A673 (cell line): Measurements from ENCODE around the gene FBLN1. TPM values are rescaled to one million over a fixed set of nuclear protein-coding genes. Genes with fewer than 3 reads are reported as not detected.

Experiments used
- BruUV-seq: library from RNA; stranded (reverse); fragments of 400-500 nt; replicated peaks from 2 replicates; lab custom pipeline; 2021; lab: Mats Ljungman, UMichigan
- CTCF ChIA-PET: fragments of 300-600 bp; sonication (Branson Sonifier 250); formaldehyde crosslinking; loops from one replicate; lab custom pipeline; 2022; ENCODE audit warnings: antibody characterized with exemption; lab: Charles Lee
- POLR2A ChIA-PET: fragments of 300-600 bp; sonication (Branson Sonifier 250); formaldehyde crosslinking; loops from one replicate; lab custom pipeline; 2022; ENCODE audit warnings: antibody characterized with exemption; ENCODE audit not compliant: low non-redundant PET; lab: Charles Lee
- DNase-seq: peaks from one replicate; pipeline ENCODE4 v3.0.0-alpha.2; 2015; ENCODE audit warnings: low spot score
- H3K27ac ChIP-seq: fragments of 200-600 bp; sonication (generic); 2 replicates; pipeline ENCODE4 v1.5.1; 2016; ENCODE audit warnings: mixed run types, low read depth, mild to moderate bottlenecking, mixed read lengths, antibody characterized with exemption, low read length; ENCODE audit not compliant: poor library complexity, severe bottlenecking
- H3K27me3 ChIP-seq: fragments of 200-600 bp; sonication (generic); replicated peaks from 2 replicates; pipeline ENCODE4 v1.6.1; 2017; ENCODE audit warnings: mixed run types, low read depth, mild to moderate bottlenecking, mixed read lengths, antibody characterized with exemption, low read length; ENCODE audit not compliant: insufficient read depth, poor library complexity
- H3K36me3 ChIP-seq: fragments of 200-600 bp; sonication (generic); 2 replicates; pipeline ENCODE4 v1.6.1; 2016; ENCODE audit warnings: mixed run types, mild to moderate bottlenecking, mixed read lengths, antibody characterized with exemption, low read length; ENCODE audit not compliant: insufficient read depth, poor library complexity, severe bottlenecking
- H3K4me1 ChIP-seq: fragments of 200-600 bp; sonication (generic); 2 replicates; pipeline ENCODE4 v1.6.1; 2017; ENCODE audit warnings: mixed run types, mild to moderate bottlenecking, mixed read lengths, antibody characterized with exemption, low read length; ENCODE audit not compliant: insufficient read depth, poor library complexity, severe bottlenecking
- H3K4me3 ChIP-seq: fragments of 200-600 bp; sonication (generic); 2 replicates; pipeline ENCODE4 v1.5.1; 2016; ENCODE audit warnings: low read depth, mixed run types, mild to moderate bottlenecking, mixed read lengths, low read length; ENCODE audit not compliant: poor library complexity, severe bottlenecking
- H3K9me3 ChIP-seq: fragments of 200-600 bp; sonication (generic); 2 replicates; pipeline ENCODE4 v1.6.1; 2016; ENCODE audit warnings: mixed run types, low read depth, mild to moderate bottlenecking, mixed read lengths, antibody characterized with exemption, low read length; ENCODE audit not compliant: poor library complexity, severe bottlenecking
- CTCF ChIP-seq: fragments of 300-800, 200-600 bp; sonication (generic); conservative IDR thresholded peaks from 2 replicates; pipeline ENCODE4 v1.5.1; 2017; ENCODE audit warnings: low read depth, mild to moderate bottlenecking, antibody characterized with exemption, low read length, moderate library complexity, mixed read lengths
- EZH2 ChIP-seq: fragments of 200-600 bp; sonication (generic); IDR thresholded peaks from 2 replicates; pipeline ENCODE4 v1.6.1; 2017; ENCODE audit warnings: borderline replicate concordance, low read depth, mild to moderate bottlenecking, mixed read lengths, antibody characterized with exemption, low read length; ENCODE audit not compliant: poor library complexity, severe bottlenecking
- intact Hi-C: fragments of 100-400 bp; cut with micrococcal nuclease; formaldehyde crosslinking; loops from one replicate; pipeline ENCODE4 v1.10.0; 2022; ENCODE audit not compliant: unreplicated experiment
- total RNA-seq: library from RNA; stranded (reverse); gene quantifications from 2 replicates; pipeline ENCODE4 v1.2.3, GENCODE V29; 2021

Gene FBLN1
- total RNA-seq, 1 experiment from 2014 or later: 96.4 TPM

GRCh38 chr22:45608763-45609180 lies 106.1 kb downstream of the FBLN1 start:
- intact Hi-C loops: no loop called here
- Histone ChIP-seq H3K27ac (no peak overlapping the region), H3K36me3 (no peaks in the 10 kb centered on the region), H3K4me1 (peaks cover 12% of the 10 kb centered on the region), H3K9me3 (no peaks in the 10 kb centered on the region), H3K27me3 (no peaks in the 10 kb centered on the region), H3K4me3 (no peak overlapping the region)
- BruUV-seq: no TSS peak
- TF ChIP-seq CTCF (no peak), EZH2 (no peak)
- CTCF ChIA-PET: interaction anchor here (0.7 kb wide), 1 partner anchor 306 kb away, joined by 3 read pairs; no protein-coding TSS in a partner anchor
- POLR2A ChIA-PET: no interaction called here
- DNase-seq: peak; percentile 24

- DNase-seq: no peak
- POLR2A ChIA-PET: no interaction called here
- no peak overlapping the region for H3K27ac ChIP-seq
Measured at GRCh38 chr22:45612451-45612901, 109.8 kb downstream of the FBLN1 start.

GRCh38 chr22:45612940-45613339 lies 110.3 kb downstream of the FBLN1 start:
- Histone ChIP-seq H3K9me3 (no peaks in the 10 kb centered on the region), H3K4me1 (no peaks in the 10 kb centered on the region), H3K36me3 (no peaks in the 10 kb centered on the region), H3K27ac (no peak overlapping the region), H3K27me3 (no peaks in the 10 kb centered on the region), H3K4me3 (no peak overlapping the region)
- ChIA-PET CTCF (no interaction called here), POLR2A (no interaction called here)
- no TSS peak for BruUV-seq
- intact Hi-C loops: no loop called here
- TF ChIP-seq EZH2: no peak
- TF ChIP-seq CTCF: no peak
- no peak for DNase-seq

More at GRCh38 chr22:45612451-45612901, 109.8 kb downstream of the FBLN1 start:
- no TSS peak for BruUV-seq
- Histone ChIP-seq H3K36me3 (no peaks in the 10 kb centered on the region), H3K9me3 (no peaks in the 10 kb centered on the region), H3K4me3 (no peak overlapping the region), H3K4me1 (no peaks in the 10 kb centered on the region), H3K27me3 (no peaks in the 10 kb centered on the region)
- TF ChIP-seq EZH2: no peak
- TF ChIP-seq CTCF: no peak
- CTCF ChIA-PET: no interaction called here
- intact Hi-C loops: no loop called here
